SK-N-SH treated with all-trans-retinoic acid at 6 μM for 48 hours (cell line): ENCODE results near the gene ZNF281.
"Not testable (repeated sequence)": the region's sequence is repeated elsewhere in the genome, so short reads cannot be mapped to it uniquely, and the experiment has no call there.

Experiments used
- ARNTL ChIP-seq: fragments of 450-650 bp; formaldehyde crosslinking; IDR thresholded peaks from 2 replicates; pipeline ENCODE4 v1.5.0; 2020; ENCODE audit warnings: low read depth, mild to moderate bottlenecking, moderate library complexity, borderline replicate concordance
- GLIS3 ChIP-seq: fragments of 250-450 bp; sonication (Bioruptor Pico); IDR thresholded peaks from 2 replicates; pipeline ENCODE4 v1.5.0; 2020; ENCODE audit warnings: mild to moderate bottlenecking, moderate library complexity
- ISL1 ChIP-seq: fragments of 250-450 bp; sonication (Bioruptor Pico); IDR thresholded peaks from 2 replicates; pipeline ENCODE4 v2.1.2; 2022; ENCODE audit warnings: mild to moderate bottlenecking, moderate library complexity
- OSR1 ChIP-seq: fragments of 250-450 bp; sonication (Bioruptor Pico); IDR thresholded peaks from 2 replicates; pipeline ENCODE4 v1.8.0; 2022; ENCODE audit warnings: moderate library complexity, mild to moderate bottlenecking, inconsistent platforms
- PATZ1 ChIP-seq: fragments of 250-450 bp; sonication (Bioruptor Pico); IDR thresholded peaks from 2 replicates; pipeline ENCODE4 v1.8.0; 2020; ENCODE audit warnings: mild to moderate bottlenecking, moderate library complexity, borderline replicate concordance
- RARB ChIP-seq: fragments of 250-450 bp; sonication (Bioruptor Pico); IDR thresholded peaks from 2 replicates; pipeline ENCODE4 v1.8.0; 2021; ENCODE audit warnings: mild to moderate bottlenecking, moderate library complexity
- SNAI2 ChIP-seq: fragments of 250-450 bp; sonication (Bioruptor Pico); IDR thresholded peaks from 2 replicates; pipeline ENCODE4 v1.5.0; 2020; ENCODE audit warnings: mild to moderate bottlenecking, moderate library complexity
- TSHZ2 ChIP-seq: fragments of 250-450 bp; sonication (Bioruptor Pico); IDR thresholded peaks from 2 replicates; pipeline ENCODE4 v1.5.0; 2020; ENCODE audit warnings: mild to moderate bottlenecking, moderate library complexity
- ZFP3 ChIP-seq: fragments of 250-450 bp; sonication (Bioruptor Pico); IDR thresholded peaks from 2 replicates; pipeline ENCODE4 v1.5.0; 2020; ENCODE audit warnings: mild to moderate bottlenecking, moderate library complexity
- ZFP30 ChIP-seq: fragments of 450-650 bp; formaldehyde crosslinking; IDR thresholded peaks from 2 replicates; pipeline ENCODE4 v1.5.0; 2022; ENCODE audit warnings: mild to moderate bottlenecking, moderate library complexity
- ZNF70 ChIP-seq: fragments of 450-650 bp; formaldehyde crosslinking; IDR thresholded peaks from 2 replicates; pipeline ENCODE4 v1.5.0; 2020; ENCODE audit warnings: mild to moderate bottlenecking, moderate library complexity
- ZNF8 ChIP-seq: fragments of 450-650 bp; formaldehyde crosslinking; IDR thresholded peaks from 2 replicates; pipeline ENCODE4 v1.5.0; 2020; ENCODE audit warnings: mild to moderate bottlenecking, moderate library complexity
- TF ChIP-seq, protein P1 (sequence below): fragments of 250-450 bp; sonication (Bioruptor Pico); IDR thresholded peaks from 2 replicates; pipeline ENCODE4 v1.5.1; 2020; ENCODE audit warnings: low read depth, mild to moderate bottlenecking, moderate library complexity
- TF ChIP-seq, protein P2 (sequence below): fragments of 250-450 bp; sonication (Bioruptor Pico); IDR thresholded peaks from 2 replicates; pipeline ENCODE4 v1.8.0; 2021; ENCODE audit warnings: low read depth, mild to moderate bottlenecking, moderate library complexity, borderline replicate concordance

DNA sequence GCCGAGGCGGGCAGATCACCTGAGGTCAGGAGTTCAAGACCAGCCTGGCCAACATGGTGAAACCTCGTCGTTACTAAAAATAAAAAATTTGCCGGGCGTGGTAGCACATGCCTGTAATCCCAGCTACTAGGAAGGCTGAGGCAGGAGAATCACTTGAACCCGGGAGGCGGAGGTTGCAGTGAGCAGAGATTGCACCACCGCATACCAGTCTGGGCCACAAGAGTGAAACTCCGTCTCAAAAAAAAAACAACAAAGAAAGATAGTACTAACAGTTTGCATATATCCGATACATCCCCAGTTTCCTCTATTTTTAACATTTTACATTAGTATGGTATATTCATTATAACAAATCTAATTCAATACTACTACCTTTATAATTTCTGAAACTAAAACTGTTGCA, 3.9 kb upstream of the ZNF281 start:
- not testable (repeated sequence) for TF ChIP-seq ZFP30 (CRISPR knock-in tag); ARNTL; GLIS3; PATZ1 (CRISPR knock-in tag); TSHZ2 (CRISPR knock-in tag); ZNF8 (CRISPR knock-in tag); OSR1; RARB (CRISPR knock-in tag); ZFP3 (CRISPR knock-in tag); ZNF70 (CRISPR knock-in tag); ISL1 (CRISPR knock-in tag); SNAI2 (CRISPR knock-in tag)
- TF ChIP-seq, protein P1, sequence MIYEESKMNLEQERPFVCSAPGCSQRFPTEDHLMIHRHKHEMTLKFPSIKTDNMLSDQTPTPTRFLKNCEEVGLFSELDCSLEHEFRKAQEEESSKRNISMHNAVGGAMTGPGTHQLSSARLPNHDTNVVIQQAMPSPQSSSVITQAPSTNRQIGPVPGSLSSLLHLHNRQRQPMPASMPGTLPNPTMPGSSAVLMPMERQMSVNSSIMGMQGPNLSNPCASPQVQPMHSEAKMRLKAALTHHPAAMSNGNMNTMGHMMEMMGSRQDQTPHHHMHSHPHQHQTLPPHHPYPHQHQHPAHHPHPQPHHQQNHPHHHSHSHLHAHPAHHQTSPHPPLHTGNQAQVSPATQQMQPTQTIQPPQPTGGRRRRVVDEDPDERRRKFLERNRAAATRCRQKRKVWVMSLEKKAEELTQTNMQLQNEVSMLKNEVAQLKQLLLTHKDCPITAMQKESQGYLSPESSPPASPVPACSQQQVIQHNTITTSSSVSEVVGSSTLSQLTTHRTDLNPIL (CRISPR knock-in tag) = not testable (repeated sequence)
- TF ChIP-seq, protein P2, sequence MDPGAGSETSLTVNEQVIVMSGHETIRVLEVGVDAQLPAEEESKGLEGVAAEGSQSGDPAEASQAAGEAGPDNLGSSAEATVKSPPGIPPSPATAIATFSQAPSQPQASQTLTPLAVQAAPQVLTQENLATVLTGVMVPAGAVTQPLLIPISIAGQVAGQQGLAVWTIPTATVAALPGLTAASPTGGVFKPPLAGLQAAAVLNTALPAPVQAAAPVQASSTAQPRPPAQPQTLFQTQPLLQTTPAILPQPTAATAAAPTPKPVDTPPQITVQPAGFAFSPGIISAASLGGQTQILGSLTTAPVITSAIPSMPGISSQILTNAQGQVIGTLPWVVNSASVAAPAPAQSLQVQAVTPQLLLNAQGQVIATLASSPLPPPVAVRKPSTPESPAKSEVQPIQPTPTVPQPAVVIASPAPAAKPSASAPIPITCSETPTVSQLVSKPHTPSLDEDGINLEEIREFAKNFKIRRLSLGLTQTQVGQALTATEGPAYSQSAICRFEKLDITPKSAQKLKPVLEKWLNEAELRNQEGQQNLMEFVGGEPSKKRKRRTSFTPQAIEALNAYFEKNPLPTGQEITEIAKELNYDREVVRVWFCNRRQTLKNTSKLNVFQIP = not testable (repeated sequence)
